ENCODE results near the gene SLC1A5. TPM values are rescaled to one million over a fixed set of nuclear protein-coding genes. Genes with fewer than 3 reads are reported as not detected.
"Not testable (repeated sequence)": the region's sequence is repeated elsewhere in the genome, so short reads cannot be mapped to it uniquely, and the experiment has no call there.

SLC1A5 gene
- total RNA-seq, 1 experiment from 2014 or later, result 117 TPM

- DNase-seq (ENCODE audit: low read depth), result no peak
These were observed 13.8 kb upstream of the SLC1A5 start for GRCh38 chr19:46802152-46802551.

- no peak for DNase-seq (ENCODE audit: low read depth)
These were observed 10.3 kb upstream of the SLC1A5 start for GRCh38 chr19:46798713-46799112.

- DNase-seq (ENCODE audit: low read depth), result no peak
These were observed 9.5 kb upstream of the SLC1A5 start for GRCh38 chr19:46797881-46798280.

GRCh38 chr19:46791944-46792343 lies 3.5 kb upstream of the SLC1A5 start:
- peak; percentile 98 for DNase-seq (ENCODE audit: low read depth)

- no peak for DNase-seq (ENCODE audit: low read depth)
These were observed 977 bp upstream of the SLC1A5 start for GRCh38 chr19:46789371-46789770.

GRCh38 chr19:46788968-46789338 lies 559 bp upstream of the SLC1A5 start:
- DNase-seq (ENCODE audit: low read depth), result no peak

GRCh38 chr19:46787331-46788261 lies 798 bp downstream of the SLC1A5 start:
- DNase-seq (ENCODE audit: low read depth), result peak; percentile 73

- DNase-seq (ENCODE audit: low read depth), result no peak
These were observed 1.4 kb downstream of the SLC1A5 start for GRCh38 chr19:46787040-46787330.

GRCh38 chr19:46786236-46787039 lies 2.0 kb downstream of the SLC1A5 start:
- peak; percentile 90 for DNase-seq (ENCODE audit: low read depth)

- DNase-seq (ENCODE audit: low read depth), result no peak
These were observed 2.5 kb downstream of the SLC1A5 start for GRCh38 chr19:46785980-46786235.

GRCh38 chr19:46785054-46785979 lies 3.1 kb downstream of the SLC1A5 start:
- DNase-seq (ENCODE audit: low read depth), result no peak

- DNase-seq (ENCODE audit: low read depth), result peak; percentile 95
These were observed 3.9 kb downstream of the SLC1A5 start for GRCh38 chr19:46784262-46785053.

GRCh38 chr19:46783670-46784069 lies 4.7 kb downstream of the SLC1A5 start:
- no peak for DNase-seq (ENCODE audit: low read depth)

GRCh38 chr19:46782355-46783019 lies 5.9 kb downstream of the SLC1A5 start:
- no peak for DNase-seq (ENCODE audit: low read depth)

GRCh38 chr19:46777956-46778645 lies 10.3 kb downstream of the SLC1A5 start:
- not testable (repeated sequence) for DNase-seq (ENCODE audit: low read depth)

GRCh38 chr19:46776927-46777911 lies 11.2 kb downstream of the SLC1A5 start:
- DNase-seq (ENCODE audit: low read depth), result no peak

GRCh38 chr19:46775642-46776258 lies 12.6 kb downstream of the SLC1A5 start:
- no peak for DNase-seq (ENCODE audit: low read depth)

GRCh38 chr19:46773018-46773399 lies 15.4 kb downstream of the SLC1A5 start:
- no peak for DNase-seq (ENCODE audit: low read depth)

Measured in RPMI7951 (cell line).